Heart left ventricle (tissue), 16 donors: ENCODE results near the gene NR1H2. TPM values are rescaled to one million over a fixed set of nuclear protein-coding genes. Genes with fewer than 3 reads are reported as not detected.

Experiments
- ATAC-seq, 4 donors: fragments of 200-7000 bp; cut with Tn5 transposase; one replicate each; pipeline ENCODE4 v1.9.1; 2020 to 2022; ENCODE audit warnings: moderate library complexity in 4 of 4, mild to moderate bottlenecking in 3 of 4, moderate number of reproducible peaks in 1 of 4
- DNase-seq, 5 donors: peaks; one replicate each; pipeline ENCODE4 v3.0.0-alpha.2; 2020
- H3K27ac ChIP-seq, 12 donors: fragments of 200-600 bp; sonication (generic) in 4 of 12; one replicate each; pipeline versions ENCODE4 v1.5.0 to v1.8.0; 2016 to 2022; ENCODE audit warnings: mild to moderate bottlenecking in 2 of 12
- H3K27me3 ChIP-seq, 9 donors: fragments of 200-600 bp; sonication (generic) in 2 of 9; one replicate each; pipeline versions ENCODE4 v1.5.1 to v1.8.0; 2016 to 2022; ENCODE audit warnings: mild to moderate bottlenecking in 3 of 9
- H3K36me3 ChIP-seq, 9 donors: fragments of 200-600 bp; sonication (generic) in 2 of 9; one replicate each; pipeline versions ENCODE4 v1.5.0 to v1.8.0; 2018 to 2022; ENCODE audit warnings: mild to moderate bottlenecking in 2 of 9
- H3K4me1 ChIP-seq, 12 donors: fragments of 200-600 bp; sonication (generic) in 4 of 12; one replicate each; pipeline versions ENCODE4 v1.5.0 to v1.8.0; 2016 to 2022; ENCODE audit warnings: mild to moderate bottlenecking in 3 of 12
- H3K4me3 ChIP-seq, 12 donors: fragments of 200-600 bp; sonication (generic) in 4 of 12; one replicate each; pipeline versions ENCODE4 v1.5.0 to v1.8.0; 2017 to 2022; ENCODE audit warnings: mild to moderate bottlenecking in 9 of 12, moderate library complexity in 4 of 12
- H3K9me3 ChIP-seq, 12 donors: fragments of 200-600 bp; sonication (generic) in 4 of 12; one replicate each; pipeline versions ENCODE4 v1.5.0 to v1.8.0; 2016 to 2022; ENCODE audit warnings: mild to moderate bottlenecking in 1 of 12
- POLR2A ChIP-seq, 2 donors: fragments of 450-650 bp; IDR thresholded peaks; one replicate each; pipeline ENCODE4 v1.6.1; 2017; ENCODE audit warnings: antibody characterized with exemption in 2 of 2, mild to moderate bottlenecking in 2 of 2, moderate library complexity in 2 of 2
- WGBS, 4 donors: extraction: QIAGEN DNeasy Blood & Tissue Kit in 2 of 4; methylation state at CpG; one replicate each; pipeline versions ENCODE4 v1.1.5 to v1.1.7; 2013 to 2018; 5-methylcytosine and 5-hydroxymethylcytosine counted together
- intact Hi-C, 10 donors: fragments of 100-400 bp; cut with DNase I; formaldehyde crosslinking; loops; one replicate each; pipeline versions ENCODE4 v1.11.1 to v1.14.2; 2022
- polyA plus RNA-seq, 2 donors: library from polyadenylated mRNA; stranded (reverse); fragments of 200-250 nt; gene quantifications; one replicate each; pipeline ENCODE4 v1.2.3, GENCODE V29; 2013
- total RNA-seq, 9 donors: library from RNA; depleted of rRNA in 2 of 9; stranded (reverse); fragments of >200 nt in 2 of 9; fragmentation: NEBNext Ultra II Directional in 3 of 9; extraction: Animal tissue kit (Norgen Biotek cat#: 25700) in 3 of 9; gene quantifications; one replicate each; pipeline versions ENCODE4 v1.1.0 to v1.2.4, GENCODE V29; 2016 to 2023
- TF ChIP-seq, protein P1 (sequence below), 12 donors: fragments of 200-600 bp; sonication (generic) in 4 of 12; IDR thresholded peaks; one replicate each; pipeline versions ENCODE4 v1.5.0 to v1.8.0; 2018 to 2022; ENCODE audit warnings: antibody characterized with exemption in 12 of 12, mild to moderate bottlenecking in 5 of 12
- donor health status: ischemic (EF 13 %, LVEDD 7.1; RV severe dilation, severe dysfunction).
- donor health status: healthy with polysubstance abuse.
- donor health status: DM: no; HTN: yes; CAD: no.
- donor health status: DM: no; HTN: no; CAD: no.
- donor health status: ischemic (EF 25% LVEDD 6.9; RV normal size, moderate dysfunction).
- donor health status: ischemic (EF 25% LVEDD 5.7; RV mildly dilated, moderate dysfunction).
- donor health status: healthy.
- donor health status: DM: yes; HTN: yes; CAD: no.
- donor health status: ischemic (EF 35%, LVEDD 5.7; RV mildly dilated, moderate dysfunction).
- donor health status: nonischemic (EF 11% LVEDD 7.7; RV severe dilation, severe dysfunction).
- donor health status: DM: yes; HTN: yes; CAD: no.
- donor health status: PGD.
- donor health status: ischemic (EF 29% LVEDD 5.4; RV normal size, mild dysfunction).
- donor health status: nonischemic (EF 23%, LVEDD 6.1; RV moderate dilation, normal function).

Gene NR1H2
- total and polyA plus RNA-seq, 11 donors = 66.2 to 162 (median 91.5) TPM

DNA sequence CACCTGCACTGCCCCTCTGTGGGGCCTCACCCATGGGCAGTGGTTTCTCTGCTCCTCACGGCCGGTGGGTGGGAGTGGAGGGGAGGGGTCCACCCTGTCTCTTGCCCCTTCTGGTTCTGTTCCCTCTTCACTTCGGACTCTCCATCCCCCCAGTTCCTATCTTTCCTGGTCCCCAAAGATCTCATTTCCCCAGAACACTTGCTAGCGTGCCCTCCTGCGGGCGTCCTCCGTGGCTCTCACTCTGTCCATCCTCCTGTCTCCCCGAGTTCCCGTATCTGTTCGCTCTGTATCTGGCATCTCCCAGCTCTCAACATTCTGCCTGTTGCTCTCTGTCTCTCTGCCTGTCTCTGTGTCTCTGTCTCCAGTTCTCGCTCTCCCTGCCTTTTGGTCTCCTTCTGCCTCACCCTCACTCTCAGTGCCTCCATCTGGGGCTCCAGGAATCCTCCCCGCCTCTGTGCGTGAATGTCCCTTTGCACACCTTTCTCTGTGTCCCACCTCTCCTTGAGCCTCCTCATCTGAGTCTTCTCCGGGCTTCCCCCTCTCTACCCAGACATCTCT lies 42.8 kb downstream of the NR1H2 start:
- H3K36me3 ChIP-seq = no peaks in the 10 kb centered on the region
- intact Hi-C loops = loop anchor here in 1 of 10 donors (5.0 kb wide), 1 partner anchor 62 kb away; no protein-coding TSS in a partner anchor
- H3K4me1 ChIP-seq = peaks cover 0 to 13% (median 0%) of the 10 kb centered on the region in 12 donors
- TF ChIP-seq, protein P1, sequence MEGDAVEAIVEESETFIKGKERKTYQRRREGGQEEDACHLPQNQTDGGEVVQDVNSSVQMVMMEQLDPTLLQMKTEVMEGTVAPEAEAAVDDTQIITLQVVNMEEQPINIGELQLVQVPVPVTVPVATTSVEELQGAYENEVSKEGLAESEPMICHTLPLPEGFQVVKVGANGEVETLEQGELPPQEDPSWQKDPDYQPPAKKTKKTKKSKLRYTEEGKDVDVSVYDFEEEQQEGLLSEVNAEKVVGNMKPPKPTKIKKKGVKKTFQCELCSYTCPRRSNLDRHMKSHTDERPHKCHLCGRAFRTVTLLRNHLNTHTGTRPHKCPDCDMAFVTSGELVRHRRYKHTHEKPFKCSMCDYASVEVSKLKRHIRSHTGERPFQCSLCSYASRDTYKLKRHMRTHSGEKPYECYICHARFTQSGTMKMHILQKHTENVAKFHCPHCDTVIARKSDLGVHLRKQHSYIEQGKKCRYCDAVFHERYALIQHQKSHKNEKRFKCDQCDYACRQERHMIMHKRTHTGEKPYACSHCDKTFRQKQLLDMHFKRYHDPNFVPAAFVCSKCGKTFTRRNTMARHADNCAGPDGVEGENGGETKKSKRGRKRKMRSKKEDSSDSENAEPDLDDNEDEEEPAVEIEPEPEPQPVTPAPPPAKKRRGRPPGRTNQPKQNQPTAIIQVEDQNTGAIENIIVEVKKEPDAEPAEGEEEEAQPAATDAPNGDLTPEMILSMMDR (IDR thresholded peaks at IDR 0.05) = no peak
- no peak for TF ChIP-seq POLR2A (IDR thresholded peaks at IDR 0.05)
- 5 to 7% (median 6%) methylated on average over 14 of the region's 14 CpGs for WGBS, 4 donors
- no peak overlapping the region for H3K4me3 ChIP-seq
- ATAC-seq = peak in 1 of 4 donors; percentile 6
- DNase-seq = no peak
- peaks cover 14 to 55% (median 36%) of the 10 kb centered on the region in 9 donors for H3K27me3 ChIP-seq
- H3K9me3 ChIP-seq = no peaks in the 10 kb centered on the region
- no peak overlapping the region for H3K27ac ChIP-seq

DNA sequence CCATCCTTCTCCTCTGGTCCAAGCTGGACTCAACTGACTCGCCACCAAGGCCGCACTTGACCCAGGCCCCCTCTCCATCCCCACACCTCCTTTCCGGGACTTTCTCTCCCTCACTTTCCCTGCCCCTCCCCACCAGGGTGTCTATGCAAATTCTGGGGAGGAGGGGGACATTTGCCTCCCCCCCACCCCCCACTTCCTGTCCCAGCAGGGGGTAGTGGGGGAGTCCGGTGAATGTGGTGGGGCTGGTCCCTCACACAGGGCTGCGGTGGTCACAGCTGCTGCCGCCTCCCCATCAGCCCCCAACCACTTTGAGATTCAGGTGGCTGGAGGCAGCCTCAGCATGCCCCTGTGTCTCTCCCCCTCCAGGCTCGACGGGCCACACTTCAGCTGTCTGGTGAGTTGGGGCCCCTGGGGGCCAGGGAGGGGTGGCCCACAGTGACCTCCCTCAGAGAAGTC lies 43.4 kb downstream of the NR1H2 start:
- TF ChIP-seq, protein P1 (IDR thresholded peaks at IDR 0.05) = no peak
- no peak for TF ChIP-seq POLR2A (IDR thresholded peaks at IDR 0.05)
- WGBS, 4 donors = 10 to 16% (median 14%) methylated on average over 8 of the region's 8 CpGs
- peaks cover 14 to 55% (median 36%) of the 10 kb centered on the region in 9 donors for H3K27me3 ChIP-seq
- no peak for DNase-seq
- intact Hi-C loops = loop anchor here in 1 of 10 donors (5.0 kb wide), 1 partner anchor 62 kb away; no protein-coding TSS in a partner anchor
- no peaks in the 10 kb centered on the region for H3K9me3 ChIP-seq
- H3K27ac ChIP-seq = no peak overlapping the region
- H3K4me1 ChIP-seq = peaks cover 0 to 9% (median 0%) of the 10 kb centered on the region in 12 donors
- ATAC-seq = no peak
- no peaks in the 10 kb centered on the region for H3K36me3 ChIP-seq
- H3K4me3 ChIP-seq = no peak overlapping the region

DNA sequence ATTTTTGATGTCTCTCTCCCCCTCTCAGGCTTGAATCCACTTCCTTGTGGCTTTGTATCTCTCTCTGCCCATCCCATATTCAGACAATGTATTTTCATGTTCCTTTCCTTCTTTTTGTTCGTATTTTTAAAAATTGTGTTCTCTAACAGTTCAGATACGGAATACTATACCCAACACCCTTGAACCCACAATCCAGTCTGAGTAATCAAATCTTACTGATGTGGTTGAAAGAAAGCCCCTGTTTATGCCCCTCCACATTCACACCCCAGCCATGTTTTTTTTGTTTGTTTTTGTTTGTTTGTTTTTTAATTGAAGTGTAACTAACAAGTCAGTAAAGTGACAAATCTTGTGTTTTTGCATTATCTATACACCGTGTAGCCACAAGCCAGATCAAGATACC lies 43.9 kb downstream of the NR1H2 start:
- 33 to 40% (median 34%) methylated on average over 3 of the region's 3 CpGs for WGBS, 4 donors
- Histone ChIP-seq H3K27ac (no peak overlapping the region), H3K4me3 (no peak overlapping the region), H3K27me3 (peaks cover 14 to 55% (median 36%) of the 10 kb centered on the region in 9 donors), H3K36me3 (no peaks in the 10 kb centered on the region), H3K9me3 (no peaks in the 10 kb centered on the region), H3K4me1 (peaks cover 0 to 9% (median 0%) of the 10 kb centered on the region in 12 donors)
- TF ChIP-seq, protein P1 (IDR thresholded peaks at IDR 0.05) = no peak
- TF ChIP-seq POLR2A (IDR thresholded peaks at IDR 0.05) = no peak
- ATAC-seq (no peak), DNase-seq (no peak)
- intact Hi-C loops = no loop called here

DNA sequence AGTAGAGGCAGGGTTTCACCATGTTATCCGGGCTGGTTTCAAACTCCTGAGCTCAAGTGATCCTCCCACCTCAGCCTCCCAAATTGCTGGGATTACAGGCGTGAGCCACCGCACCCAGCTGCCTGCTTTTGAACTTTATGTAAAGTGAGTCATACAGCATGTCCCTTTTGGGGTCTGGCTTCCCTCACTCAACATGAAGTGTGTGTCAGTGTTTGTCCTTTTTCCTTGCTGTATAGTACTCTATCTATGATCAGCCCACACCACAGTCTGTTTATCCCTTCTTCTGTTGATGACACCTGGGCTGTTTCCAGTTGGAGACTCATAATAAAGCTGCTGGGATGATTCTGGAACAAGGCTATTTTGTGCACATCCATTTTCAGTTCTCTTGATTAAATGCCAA lies 44.6 kb downstream of the NR1H2 start:
- ATAC-seq = no peak
- WGBS, 4 donors = 62 to 83% (median 78%) methylated on average over 3 of the region's 3 CpGs

More for the DNA sequence above, 44.6 kb downstream of the NR1H2 start:
- intact Hi-C loops = no loop called here
- Histone ChIP-seq H3K4me3 (no peak overlapping the region), H3K27me3 (peaks cover 14 to 55% (median 36%) of the 10 kb centered on the region in 9 donors), H3K4me1 (peaks cover 0 to 9% (median 0%) of the 10 kb centered on the region in 12 donors), H3K9me3 (no peaks in the 10 kb centered on the region), H3K36me3 (no peaks in the 10 kb centered on the region), H3K27ac (no peak overlapping the region)
- DNase-seq = no peak
- TF ChIP-seq POLR2A (IDR thresholded peaks at IDR 0.05) = no peak
- TF ChIP-seq, protein P1 (IDR thresholded peaks at IDR 0.05) = no peak
